Measurements from ENCODE around the gene EIF4G1.

The EIF4G1 gene

GRCh38 chr3:184315543-184315867 lies 1.1 kb downstream of the EIF4G1 start:
- Histone ChIP-seq H3K27ac (ENCODE audit: insufficient read depth in 1 of 2, low read depth in 1 of 2, low read length in 2 of 2, poor library complexity in 1 of 2, severe bottlenecking in 2 of 2) (peak overlapping the region; percentile 86 to 95), H3K4me1 (ENCODE audit: control extremely low read depth in 1 of 4, control insufficient read depth in 4 of 4, insufficient read depth in 4 of 4, low read length in 3 of 4) (peaks cover 0 to 51% (median 35%) of the 10 kb centered on the region in 4 experiments), H3K27me3 (replicated peaks in 2 of 5; ENCODE audit: control insufficient read depth in 4 of 5, insufficient read depth in 5 of 5, low read length in 4 of 5) (no peaks in the 10 kb centered on the region), H3K9me3 (ENCODE audit: control extremely low read depth in 1 of 5, control insufficient read depth in 4 of 5, insufficient read depth in 2 of 5, low read depth in 1 of 5, low read length in 4 of 5) (no peaks in the 10 kb centered on the region), H3K36me3 (ENCODE audit: control insufficient read depth in 4 of 4, insufficient read depth in 4 of 4, low read length in 3 of 4) (peaks cover 0 to 39% (median 16%) of the 10 kb centered on the region in 4 experiments), H3K4me3 (ENCODE audit: control insufficient read depth in 1 of 7, extremely low read depth in 1 of 7, insufficient read depth in 4 of 7, low read depth in 2 of 7, low read length in 6 of 7) (peak overlapping the region; percentile 35 to 85 (median 70))
- POLR2A ChIA-PET: interaction anchor here (0.6 to 1.4 kb wide), 2 partner anchors 13 to 47 kb away, joined by 3 read pairs; no protein-coding TSS in a partner anchor
- DNase-seq: no peak
- 26% methylated on average over 2 of the region's 6 CpGs for WGBS (ENCODE audit: insufficient coverage)
- CTCF ChIA-PET: interaction anchor here (1.0 to 2.7 kb wide), 6 partner anchors 9 to 56 kb away, joined by 3 to 13 read pairs (median 4); partner anchors contain the start of gene FAM131A

- H3K4me1 ChIP-seq (ENCODE audit: control extremely low read depth in 1 of 4, control insufficient read depth in 4 of 4, insufficient read depth in 4 of 4, low read length in 3 of 4): peaks cover 0 to 52% (median 35%) of the 10 kb centered on the region in 4 experiments
- no peak for DNase-seq
- peak overlapping the region; percentile 86 to 95 for H3K27ac ChIP-seq (ENCODE audit: insufficient read depth in 1 of 2, low read depth in 1 of 2, low read length in 2 of 2, poor library complexity in 1 of 2, severe bottlenecking in 2 of 2)
- H3K36me3 ChIP-seq (ENCODE audit: control insufficient read depth in 4 of 4, insufficient read depth in 4 of 4, low read length in 3 of 4): peaks cover 1 to 45% (median 20%) of the 10 kb centered on the region in 4 experiments
- peak overlapping the region in 5 of 7 experiments; percentile 19 to 85 (median 75) for H3K4me3 ChIP-seq (ENCODE audit: control insufficient read depth in 1 of 7, extremely low read depth in 1 of 7, insufficient read depth in 4 of 7, low read depth in 2 of 7, low read length in 6 of 7)
- no peaks in the 10 kb centered on the region for H3K9me3 ChIP-seq (ENCODE audit: control extremely low read depth in 1 of 5, control insufficient read depth in 4 of 5, insufficient read depth in 2 of 5, low read depth in 1 of 5, low read length in 4 of 5)
- POLR2A ChIA-PET: interaction anchor here (0.6 to 1.4 kb wide), 2 partner anchors 13 to 46 kb away, joined by 3 read pairs; no protein-coding TSS in a partner anchor
- CTCF ChIA-PET: interaction anchor here (1.0 to 2.7 kb wide), 6 partner anchors 10 to 55 kb away, joined by 3 to 13 read pairs (median 4); partner anchors contain the start of gene FAM131A
- no peaks in the 10 kb centered on the region for H3K27me3 ChIP-seq (replicated peaks in 2 of 5; ENCODE audit: control insufficient read depth in 4 of 5, insufficient read depth in 5 of 5, low read length in 4 of 5)
- WGBS (ENCODE audit: insufficient coverage): 84% methylated on average over 3 of the region's 16 CpGs
Measured at GRCh38 chr3:184315871-184316661, 1.7 kb downstream of the EIF4G1 start.

GRCh38 chr3:184316792-184317191 lies 2.4 kb downstream of the EIF4G1 start:
- H3K27me3 ChIP-seq (replicated peaks in 2 of 5; ENCODE audit: control insufficient read depth in 4 of 5, insufficient read depth in 5 of 5, low read length in 4 of 5): no peaks in the 10 kb centered on the region
- H3K36me3 ChIP-seq (ENCODE audit: control insufficient read depth in 4 of 4, insufficient read depth in 4 of 4, low read length in 3 of 4): peaks cover 2 to 52% (median 26%) of the 10 kb centered on the region in 4 experiments
- H3K27ac ChIP-seq (ENCODE audit: insufficient read depth in 1 of 2, low read depth in 1 of 2, low read length in 2 of 2, poor library complexity in 1 of 2, severe bottlenecking in 2 of 2): peak overlapping the region; percentile 13 to 95
- peak overlapping the region in 2 of 7 experiments; percentile 40 to 81 for H3K4me3 ChIP-seq (ENCODE audit: control insufficient read depth in 1 of 7, extremely low read depth in 1 of 7, insufficient read depth in 4 of 7, low read depth in 2 of 7, low read length in 6 of 7)
- H3K9me3 ChIP-seq (ENCODE audit: control extremely low read depth in 1 of 5, control insufficient read depth in 4 of 5, insufficient read depth in 2 of 5, low read depth in 1 of 5, low read length in 4 of 5): no peaks in the 10 kb centered on the region
- ChIA-PET POLR2A (no interaction called here), CTCF (interaction anchor here (1.3 to 2.7 kb wide), 3 partner anchors 10 to 14 kb away, joined by 4 to 13 read pairs (median 10); no protein-coding TSS in a partner anchor)
- peaks cover 0 to 52% (median 35%) of the 10 kb centered on the region in 4 experiments for H3K4me1 ChIP-seq (ENCODE audit: control extremely low read depth in 1 of 4, control insufficient read depth in 4 of 4, insufficient read depth in 4 of 4, low read length in 3 of 4)
- no peak for DNase-seq
- 92% methylated on average over 3 of the region's 7 CpGs for WGBS (ENCODE audit: insufficient coverage)

- ChIA-PET POLR2A (interaction anchor here (0.6 kb wide), 1 partner anchor 167 kb away, joined by 3 read pairs; no protein-coding TSS in a partner anchor), CTCF (interaction anchor here (1.1 to 2.7 kb wide), 3 partner anchors 9 to 11 kb away, joined by 4 to 13 read pairs (median 10); no protein-coding TSS in a partner anchor)
- no peak for DNase-seq
- Histone ChIP-seq H3K27me3 (replicated peaks in 2 of 5; ENCODE audit: control insufficient read depth in 4 of 5, insufficient read depth in 5 of 5, low read length in 4 of 5) (no peaks in the 10 kb centered on the region), H3K4me1 (ENCODE audit: control extremely low read depth in 1 of 4, control insufficient read depth in 4 of 4, insufficient read depth in 4 of 4, low read length in 3 of 4) (peaks cover 0 to 52% (median 35%) of the 10 kb centered on the region in 4 experiments), H3K9me3 (ENCODE audit: control extremely low read depth in 1 of 5, control insufficient read depth in 4 of 5, insufficient read depth in 2 of 5, low read depth in 1 of 5, low read length in 4 of 5) (no peaks in the 10 kb centered on the region), H3K27ac (ENCODE audit: insufficient read depth in 1 of 2, low read depth in 1 of 2, low read length in 2 of 2, poor library complexity in 1 of 2, severe bottlenecking in 2 of 2) (peak overlapping the region in 1 of 2 experiments; percentile 43), H3K4me3 (ENCODE audit: control insufficient read depth in 1 of 7, extremely low read depth in 1 of 7, insufficient read depth in 4 of 7, low read depth in 2 of 7, low read length in 6 of 7) (peak overlapping the region in 1 of 7 experiments; percentile 81), H3K36me3 (ENCODE audit: control insufficient read depth in 4 of 4, insufficient read depth in 4 of 4, low read length in 3 of 4) (peaks cover 3 to 56% (median 30%) of the 10 kb centered on the region in 4 experiments)
- 61% methylated on average over 2 of the region's 5 CpGs for WGBS (ENCODE audit: insufficient coverage)
Measured at GRCh38 chr3:184317201-184317600, 2.8 kb downstream of the EIF4G1 start.

GRCh38 chr3:184320104-184320445 lies 5.7 kb downstream of the EIF4G1 start:
- Histone ChIP-seq H3K27ac (ENCODE audit: insufficient read depth in 1 of 2, low read depth in 1 of 2, low read length in 2 of 2, poor library complexity in 1 of 2, severe bottlenecking in 2 of 2) (peak overlapping the region in 1 of 2 experiments; percentile 69), H3K9me3 (ENCODE audit: control extremely low read depth in 1 of 5, control insufficient read depth in 4 of 5, insufficient read depth in 2 of 5, low read depth in 1 of 5, low read length in 4 of 5) (no peaks in the 10 kb centered on the region), H3K4me3 (ENCODE audit: control insufficient read depth in 1 of 7, extremely low read depth in 1 of 7, insufficient read depth in 4 of 7, low read depth in 2 of 7, low read length in 6 of 7) (peak overlapping the region in 1 of 7 experiments; percentile 39), H3K4me1 (ENCODE audit: control extremely low read depth in 1 of 4, control insufficient read depth in 4 of 4, insufficient read depth in 4 of 4, low read length in 3 of 4) (peaks cover 0 to 48% (median 33%) of the 10 kb centered on the region in 4 experiments), H3K27me3 (replicated peaks in 2 of 5; ENCODE audit: control insufficient read depth in 4 of 5, insufficient read depth in 5 of 5, low read length in 4 of 5) (no peaks in the 10 kb centered on the region), H3K36me3 (ENCODE audit: control insufficient read depth in 4 of 4, insufficient read depth in 4 of 4, low read length in 3 of 4) (peaks cover 12 to 84% (median 58%) of the 10 kb centered on the region in 4 experiments)
- ChIA-PET POLR2A (interaction anchor here (0.6 kb wide), 1 partner anchor 18 kb away, joined by 3 read pairs; no protein-coding TSS in a partner anchor), CTCF (interaction anchor here (1.0 to 1.4 kb wide), 5 partner anchors 11 to 49 kb away, joined by 3 to 4 read pairs (median 4); no protein-coding TSS in a partner anchor)
- WGBS (ENCODE audit: insufficient coverage): 0% methylated on average over 2 of the region's 4 CpGs
- DNase-seq: peak; percentile 74 to 88 (median 86)

- Histone ChIP-seq H3K9me3 (ENCODE audit: control extremely low read depth in 1 of 5, control insufficient read depth in 4 of 5, insufficient read depth in 2 of 5, low read depth in 1 of 5, low read length in 4 of 5) (no peaks in the 10 kb centered on the region), H3K27ac (ENCODE audit: insufficient read depth in 1 of 2, low read depth in 1 of 2, low read length in 2 of 2, poor library complexity in 1 of 2, severe bottlenecking in 2 of 2) (no peak overlapping the region), H3K4me1 (ENCODE audit: control extremely low read depth in 1 of 4, control insufficient read depth in 4 of 4, insufficient read depth in 4 of 4, low read length in 3 of 4) (peaks cover 0 to 32% (median 20%) of the 10 kb centered on the region in 4 experiments), H3K36me3 (ENCODE audit: control insufficient read depth in 4 of 4, insufficient read depth in 4 of 4, low read length in 3 of 4) (peaks cover 25 to 90% (median 72%) of the 10 kb centered on the region in 4 experiments), H3K27me3 (replicated peaks in 2 of 5; ENCODE audit: control insufficient read depth in 4 of 5, insufficient read depth in 5 of 5, low read length in 4 of 5) (no peaks in the 10 kb centered on the region), H3K4me3 (ENCODE audit: control insufficient read depth in 1 of 7, extremely low read depth in 1 of 7, insufficient read depth in 4 of 7, low read depth in 2 of 7, low read length in 6 of 7) (no peak overlapping the region)
- no peak for DNase-seq
- WGBS (ENCODE audit: insufficient coverage): 100% methylated on average over 3 of the region's 5 CpGs
- CTCF ChIA-PET: no interaction called here
- POLR2A ChIA-PET: no interaction called here
Measured at GRCh38 chr3:184321666-184322065, 7.3 kb downstream of the EIF4G1 start.
